Endothelial cell (in vitro differentiated cells): ENCODE measurements around the gene LTBR. TPM values are rescaled to one million over a fixed set of nuclear protein-coding genes. Genes with fewer than 3 reads are reported as not detected.

ENCODE experiments used
- DNase-seq: peaks from one replicate; pipeline ENCODE4 v3.0.0; 2021; ENCODE audit warnings: low spot score
- H3K27ac Mint-ChIP-seq: one replicate; pipeline ENCODE4 v1.8.0; 2021; ENCODE audit warnings: mixed read lengths, inconsistent platforms; ENCODE audit not compliant: unreplicated experiment
- H3K27me3 Mint-ChIP-seq: one replicate; pipeline ENCODE4 v1.8.0; 2021; ENCODE audit warnings: mild to moderate bottlenecking, moderate library complexity, mixed read lengths, inconsistent platforms; ENCODE audit not compliant: unreplicated experiment
- H3K36me3 Mint-ChIP-seq: one replicate; pipeline ENCODE4 v1.8.0; 2021; ENCODE audit warnings: mild to moderate bottlenecking, low read depth, mixed read lengths, inconsistent platforms; ENCODE audit not compliant: unreplicated experiment
- H3K4me1 Mint-ChIP-seq: one replicate; pipeline ENCODE4 v1.8.0; 2021; ENCODE audit warnings: mild to moderate bottlenecking, mixed read lengths, inconsistent platforms; ENCODE audit not compliant: unreplicated experiment
- H3K4me3 Mint-ChIP-seq: one replicate; pipeline ENCODE4 v1.8.0; 2021; ENCODE audit warnings: mild to moderate bottlenecking, mixed read lengths, inconsistent platforms; ENCODE audit not compliant: unreplicated experiment
- H3K9me3 Mint-ChIP-seq: one replicate; pipeline ENCODE4 v1.8.0; 2021; ENCODE audit warnings: mixed read lengths, inconsistent platforms; ENCODE audit not compliant: unreplicated experiment
- total RNA-seq: library from RNA; stranded (reverse); fragmentation: NEBNext Ultra II Directional; extraction: Animal tissue kit (Norgen Biotek cat#: 25700); gene quantifications from one replicate; pipeline ENCODE4 v1.2.1, GENCODE V29; 2021; ENCODE audit not compliant: unreplicated experiment
- TF ChIP-seq, protein P1 (sequence below): fragments of 200-600 bp; sonication (generic); IDR thresholded peaks from one replicate; pipeline ENCODE4 v1.5.0; 2021; ENCODE audit warnings: antibody characterized with exemption; ENCODE audit not compliant: unreplicated experiment

Gene LTBR
- total RNA-seq, 1 donor from 2014 or later, result 40.3 TPM

DNA sequence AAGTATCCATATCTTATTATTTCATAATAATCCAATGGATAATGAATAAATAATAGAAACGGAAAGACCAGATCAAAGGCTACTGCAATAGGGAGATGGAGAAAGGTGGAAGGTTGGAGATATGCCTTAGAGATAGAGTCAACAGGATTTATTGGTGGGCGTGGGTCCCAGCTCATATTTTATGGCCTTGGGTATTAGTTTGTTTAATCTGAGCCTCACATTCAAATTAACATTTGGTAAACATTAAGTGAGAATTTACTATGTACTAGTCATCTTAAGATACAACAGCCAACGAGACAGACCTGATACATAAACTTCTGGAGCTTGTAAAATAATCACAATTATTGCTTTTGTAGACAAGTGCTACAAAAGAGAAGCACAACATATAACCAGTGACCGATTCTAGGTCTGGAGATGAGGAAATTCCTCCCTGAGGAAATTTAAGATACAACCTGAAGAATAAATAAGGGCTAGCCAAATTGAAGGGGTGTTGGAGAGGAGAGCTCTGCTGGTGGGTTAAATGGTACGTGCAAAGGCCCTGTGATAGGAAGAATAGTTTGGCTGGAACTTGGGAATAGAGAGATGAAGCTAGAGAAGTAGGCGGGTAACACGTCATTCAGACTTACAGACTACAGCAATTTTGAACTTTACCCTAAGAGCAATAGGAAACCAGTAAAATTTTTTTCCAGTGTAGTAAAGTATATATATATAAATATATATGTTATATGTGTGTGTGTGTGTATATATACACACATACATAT is 16.1 kb downstream of the LTBR start:
- Mint-ChIP-seq H3K4me1 (peaks cover 12% of the 10 kb centered on the region), H3K4me3 (no peak overlapping the region), H3K36me3 (peaks cover 3% of the 10 kb centered on the region), H3K27ac (no peak overlapping the region), H3K9me3 (no peaks in the 10 kb centered on the region), H3K27me3 (peaks cover 4% of the 10 kb centered on the region)
- TF ChIP-seq, protein P1, sequence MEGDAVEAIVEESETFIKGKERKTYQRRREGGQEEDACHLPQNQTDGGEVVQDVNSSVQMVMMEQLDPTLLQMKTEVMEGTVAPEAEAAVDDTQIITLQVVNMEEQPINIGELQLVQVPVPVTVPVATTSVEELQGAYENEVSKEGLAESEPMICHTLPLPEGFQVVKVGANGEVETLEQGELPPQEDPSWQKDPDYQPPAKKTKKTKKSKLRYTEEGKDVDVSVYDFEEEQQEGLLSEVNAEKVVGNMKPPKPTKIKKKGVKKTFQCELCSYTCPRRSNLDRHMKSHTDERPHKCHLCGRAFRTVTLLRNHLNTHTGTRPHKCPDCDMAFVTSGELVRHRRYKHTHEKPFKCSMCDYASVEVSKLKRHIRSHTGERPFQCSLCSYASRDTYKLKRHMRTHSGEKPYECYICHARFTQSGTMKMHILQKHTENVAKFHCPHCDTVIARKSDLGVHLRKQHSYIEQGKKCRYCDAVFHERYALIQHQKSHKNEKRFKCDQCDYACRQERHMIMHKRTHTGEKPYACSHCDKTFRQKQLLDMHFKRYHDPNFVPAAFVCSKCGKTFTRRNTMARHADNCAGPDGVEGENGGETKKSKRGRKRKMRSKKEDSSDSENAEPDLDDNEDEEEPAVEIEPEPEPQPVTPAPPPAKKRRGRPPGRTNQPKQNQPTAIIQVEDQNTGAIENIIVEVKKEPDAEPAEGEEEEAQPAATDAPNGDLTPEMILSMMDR, result no peak
- no peak for DNase-seq

DNA sequence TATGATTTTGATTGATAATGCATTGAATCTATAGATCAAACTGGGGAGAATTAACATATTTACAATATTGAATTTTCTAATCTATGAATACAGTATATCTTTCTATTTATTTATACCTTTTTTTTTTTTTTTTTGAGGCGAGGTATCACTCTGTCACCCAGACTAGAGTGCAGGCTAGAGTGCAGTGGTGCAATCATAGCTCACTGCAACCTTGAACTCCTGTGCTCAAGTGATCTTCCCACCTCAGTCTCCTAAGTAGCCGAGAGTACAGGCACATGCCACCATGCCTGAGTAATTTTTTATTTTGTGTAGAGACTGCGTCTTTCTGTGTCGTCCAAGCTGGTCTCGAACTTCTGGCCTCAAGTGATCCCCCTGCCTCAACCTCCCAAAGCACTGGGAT is 20.4 kb downstream of the LTBR start:
- H3K4me3 Mint-ChIP-seq, result no peak overlapping the region
- peaks cover 3% of the 10 kb centered on the region for H3K36me3 Mint-ChIP-seq
- no peak for DNase-seq
- no peak overlapping the region for H3K27ac Mint-ChIP-seq
- H3K27me3 Mint-ChIP-seq, result peaks cover 3% of the 10 kb centered on the region
- H3K4me1 Mint-ChIP-seq, result no peaks in the 10 kb centered on the region
- TF ChIP-seq, protein P1, result no peak
- no peaks in the 10 kb centered on the region for H3K9me3 Mint-ChIP-seq

DNA sequence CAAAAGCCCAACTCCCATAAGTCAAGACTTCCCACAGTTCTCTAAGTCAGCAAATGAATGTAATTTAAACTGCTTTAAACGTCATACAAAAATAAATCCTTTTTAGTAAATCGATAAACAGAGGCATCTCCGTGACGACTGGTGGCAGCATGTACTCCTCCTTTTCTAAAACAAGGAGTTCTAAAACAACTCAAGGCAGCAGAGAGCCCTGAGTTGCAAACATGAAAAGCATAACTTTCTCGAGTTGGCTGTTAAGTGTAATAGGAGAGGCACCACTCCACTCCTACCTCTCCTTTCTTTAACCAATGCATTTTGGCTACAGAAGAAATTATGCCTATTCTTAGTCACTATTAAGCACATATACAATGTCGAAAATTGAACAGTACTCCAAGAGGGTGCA is 22.0 kb downstream of the LTBR start:
- H3K36me3 Mint-ChIP-seq, result no peaks in the 10 kb centered on the region
- no peak overlapping the region for H3K27ac Mint-ChIP-seq
- DNase-seq, result no peak
- H3K4me3 Mint-ChIP-seq, result no peak overlapping the region
- no peaks in the 10 kb centered on the region for H3K9me3 Mint-ChIP-seq
- TF ChIP-seq, protein P1, result no peak
- no peaks in the 10 kb centered on the region for H3K4me1 Mint-ChIP-seq
- peaks cover 3% of the 10 kb centered on the region for H3K27me3 Mint-ChIP-seq

DNA sequence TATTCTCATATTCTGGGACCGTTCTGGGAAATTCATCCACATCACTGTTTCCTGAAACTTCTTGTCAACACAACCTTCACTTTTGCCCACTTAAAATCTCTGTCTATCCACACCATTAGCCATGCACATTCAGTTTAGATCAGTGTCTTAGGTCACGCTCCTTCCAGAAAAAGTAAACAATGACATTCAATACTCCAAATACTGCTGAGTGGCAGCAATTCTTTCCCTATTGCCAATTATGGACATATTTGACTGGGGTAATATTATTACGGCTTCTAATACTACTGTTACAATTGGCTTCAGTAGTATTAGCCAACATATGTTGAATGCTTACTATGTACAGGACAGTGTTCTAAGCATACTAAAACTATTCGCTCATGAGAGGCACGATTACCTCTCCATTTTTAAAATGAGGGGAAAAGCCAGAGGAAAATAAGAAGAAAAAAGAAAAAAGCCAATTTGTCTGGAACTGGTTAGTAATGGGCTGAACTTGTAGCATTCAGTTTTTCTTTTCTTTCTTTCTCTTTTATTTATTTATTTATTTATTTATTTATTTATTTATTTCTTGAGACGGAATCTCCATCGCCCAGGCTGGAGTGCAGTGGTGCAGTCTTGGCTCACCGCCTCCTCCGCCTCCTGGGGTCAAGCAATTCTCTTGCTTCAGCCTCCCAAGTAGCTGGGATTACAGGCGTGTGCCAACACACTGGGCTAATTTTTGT is 23.4 kb downstream of the LTBR start:
- DNase-seq, result no peak
- Mint-ChIP-seq H3K4me3 (no peak overlapping the region), H3K4me1 (no peaks in the 10 kb centered on the region), H3K9me3 (no peaks in the 10 kb centered on the region), H3K36me3 (no peaks in the 10 kb centered on the region), H3K27me3 (peaks cover 3% of the 10 kb centered on the region), H3K27ac (no peak overlapping the region)
- TF ChIP-seq, protein P1, result no peak

DNA sequence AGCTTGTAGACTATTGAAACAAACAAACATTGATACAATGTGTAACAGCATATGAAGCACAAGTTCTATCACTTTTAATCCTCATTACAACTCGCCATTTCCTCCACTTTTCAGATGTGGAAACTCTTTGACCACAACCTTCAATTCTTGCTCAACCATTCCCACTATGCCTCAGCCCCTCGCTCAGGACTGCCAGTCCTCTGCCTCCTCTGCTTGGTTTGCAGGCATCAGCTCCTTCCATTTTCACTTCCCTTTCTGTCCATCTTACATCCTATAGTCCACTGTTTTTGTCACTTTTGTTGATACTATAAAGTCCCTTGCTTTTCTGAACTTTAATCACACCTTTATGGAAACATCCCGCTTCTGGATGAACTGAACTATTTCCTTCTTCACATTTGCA is 32.6 kb downstream of the LTBR start:
- Mint-ChIP-seq H3K9me3 (no peaks in the 10 kb centered on the region), H3K36me3 (no peaks in the 10 kb centered on the region), H3K4me3 (no peak overlapping the region), H3K27ac (no peak overlapping the region), H3K4me1 (peaks cover 7% of the 10 kb centered on the region), H3K27me3 (no peaks in the 10 kb centered on the region)
- no peak for DNase-seq
- TF ChIP-seq, protein P1, result no peak
